ENCODE measurements around the gene ACOT2.

- TF ChIP-seq CTCF (IDR thresholded peaks at IDR 0.05), result no peak
- no peak for TF ChIP-seq POLR2A (IDR thresholded peaks at IDR 0.05)
- TF ChIP-seq POLR2AphosphoS5 (IDR thresholded peaks at IDR 0.05; ENCODE audit: insufficient read depth in 1 of 2, low read depth in 1 of 2), result no peak
These were observed 795 bp upstream of the ACOT2 start for GRCh38 chr14:73567951-73568885.
